H1 (cell line): ENCODE measurements around the gene GPR12. TPM values are rescaled to one million over a fixed set of nuclear protein-coding genes. Genes with fewer than 3 reads are reported as not detected.
A peak's percentile ranks its signal among the peaks of the same experiment; 100 is the strongest.

Experiments
- CTCF ChIA-PET: fragments of 300-600 bp; sonication (Branson Sonifier 250); formaldehyde crosslinking; loops from one replicate; lab custom pipeline; 2021; ENCODE audit not compliant: partially characterized antibody; lab: Charles Lee
- POLR2A ChIA-PET: fragments of 300-600 bp; sonication (Branson Sonifier 250); formaldehyde crosslinking; loops from one replicate; lab custom pipeline; 2021; ENCODE audit warnings: inconsistent platforms; ENCODE audit not compliant: partially characterized antibody; lab: Charles Lee
- DNase-seq, 2 experiments: peaks; one replicate each; pipeline versions ENCODE4 v3.0.0 to v3.0.0-alpha.2; 2010 to 2022; ENCODE audit warnings: low spot score in 2 of 2, low read depth in 1 of 2, mixed read lengths in 1 of 2
- FAIRE-seq: peaks from 2 replicates; lab custom pipeline; 2011; peaks lifted over from hg19 to GRCh38; lab: Jason Lieb, UNC
- H2AFZ ChIP-seq: 2 replicates; pipeline ENCODE4 v1.8.1; 2012; ENCODE audit warnings: low read length, inconsistent platforms
- H2AK5ac ChIP-seq: 2 replicates; pipeline ENCODE4 v1.6.1; 2013; ENCODE audit warnings: low read depth, low read length
- H2BK120ac ChIP-seq: replicated peaks from 2 replicates; pipeline ENCODE3; 2013; ENCODE audit warnings: low read depth, low read length, inconsistent platforms
- H2BK12ac ChIP-seq: 2 replicates; pipeline ENCODE4 v1.6.1; 2013; ENCODE audit warnings: low read depth, low read length
- H2BK15ac ChIP-seq: 2 replicates; pipeline ENCODE4 v1.6.1; 2013; ENCODE audit warnings: low read length
- H2BK20ac ChIP-seq: 2 replicates; pipeline ENCODE4 v1.6.1; 2013; ENCODE audit warnings: low read length
- H2BK5ac ChIP-seq: 2 replicates; pipeline ENCODE4 v1.6.1; 2013; ENCODE audit warnings: low read depth, low read length
- H3K14ac ChIP-seq: 2 replicates; pipeline ENCODE4 v1.6.1; 2013; ENCODE audit warnings: inconsistent platforms; ENCODE audit not compliant: insufficient read length
- H3K18ac ChIP-seq: 2 replicates; pipeline ENCODE4 v1.6.1; 2013; ENCODE audit warnings: low read length; ENCODE audit errors: extremely low read depth
- H3K23ac ChIP-seq: 2 replicates; pipeline ENCODE4 v1.6.1; 2013; ENCODE audit warnings: inconsistent platforms; ENCODE audit not compliant: insufficient read length
- H3K23me2 ChIP-seq: 2 replicates; pipeline ENCODE4 v1.6.1; 2013; ENCODE audit warnings: low read depth, low read length
- H3K27ac ChIP-seq: 2 replicates; pipeline ENCODE4 v1.6.1; 2011; ENCODE audit warnings: low read depth, low read length, inconsistent platforms
- H3K27me3 ChIP-seq, 4 experiments: replicated peaks in 1 of 4; 1 replicate in 1 of 4; 2 replicates in 3 of 4; pipeline versions ENCODE4 v1.6.1 to v1.8.1; 2011 to 2013; ENCODE audit warnings: low read length in 3 of 4, mild to moderate bottlenecking in 3 of 4, inconsistent platforms in 2 of 4, mixed read lengths in 2 of 4, moderate library complexity in 1 of 4; ENCODE audit not compliant: control insufficient read depth in 3 of 4, insufficient read depth in 3 of 4; ENCODE audit errors: extremely low read depth in 1 of 4
- H3K36me3 ChIP-seq, 4 experiments: 2 replicates each; pipeline versions ENCODE4 v1.6.1 to v1.8.1; 2011 to 2013; ENCODE audit warnings: mild to moderate bottlenecking in 4 of 4, low read length in 3 of 4, moderate library complexity in 2 of 4, control low read depth in 1 of 4, inconsistent platforms in 1 of 4; ENCODE audit not compliant: insufficient read depth in 4 of 4, control insufficient read depth in 2 of 4
- H3K4ac ChIP-seq: replicated peaks from 2 replicates; pipeline ENCODE3; 2013; ENCODE audit warnings: low read length, low read depth, mixed read lengths, inconsistent platforms; ENCODE audit not compliant: insufficient read length
- H3K4me1 ChIP-seq, 4 experiments: replicated peaks in 1 of 4; 1 replicate in 1 of 4; 2 replicates in 3 of 4; pipeline versions ENCODE4 v1.6.1 to v1.8.1; 2011 to 2013; ENCODE audit warnings: low read length in 3 of 4, inconsistent platforms in 2 of 4, mixed read lengths in 1 of 4; ENCODE audit not compliant: insufficient read depth in 4 of 4, control insufficient read depth in 3 of 4
- H3K4me2 ChIP-seq, 2 experiments: 2 replicates each; pipeline versions ENCODE4 v1.6.1 to v1.8.1; 2011 to 2013; ENCODE audit warnings: low read depth in 2 of 2, low read length in 2 of 2, control low read depth in 1 of 2, inconsistent platforms in 1 of 2, mild to moderate bottlenecking in 1 of 2; ENCODE audit not compliant: insufficient read depth in 1 of 2
- H3K4me3 ChIP-seq, 4 experiments: fragments of 200-600, 300-600 bp in 1 of 4; sonication (generic), shearing (Covaris generic), sonication (Bioruptor Twin) in 1 of 4; 2 replicates each; pipeline versions ENCODE4 v1.5.1 to v1.8.1; 2011 to 2016; ENCODE audit warnings: low read length in 4 of 4, low read depth in 3 of 4, control low read depth in 2 of 4, inconsistent platforms in 2 of 4, mild to moderate bottlenecking in 2 of 4, mixed read lengths in 1 of 4, moderate library complexity in 1 of 4; ENCODE audit not compliant: insufficient read depth in 2 of 4; ENCODE audit errors: extremely low read depth in 1 of 4
- H3K56ac ChIP-seq: replicated peaks from 2 replicates; pipeline ENCODE3; 2013; ENCODE audit warnings: low read depth, mild to moderate bottlenecking, mixed read lengths, low read length, inconsistent platforms; ENCODE audit not compliant: insufficient read length
- H3K79me1 ChIP-seq: 2 replicates; pipeline ENCODE4 v1.6.1; 2013; ENCODE audit warnings: low read depth, low read length, control low read depth
- H3K79me2 ChIP-seq, 2 experiments: 2 replicates each; pipeline versions ENCODE4 v1.6.1 to v1.8.1; 2012 to 2013; ENCODE audit warnings: low read length in 2 of 2, mild to moderate bottlenecking in 2 of 2, inconsistent platforms in 1 of 2; ENCODE audit not compliant: insufficient read depth in 2 of 2, control insufficient read depth in 1 of 2
- H3K9ac ChIP-seq, 4 experiments: replicated peaks in 1 of 4; 1 replicate in 1 of 4; 2 replicates in 3 of 4; pipeline versions ENCODE4 v1.6.1 to v1.8.1; 2011 to 2013; ENCODE audit warnings: low read depth in 3 of 4, low read length in 3 of 4, control low read depth in 2 of 4, mild to moderate bottlenecking in 2 of 4, moderate library complexity in 2 of 4, inconsistent platforms in 1 of 4; ENCODE audit errors: extremely low read depth in 1 of 4
- H3K9me3 ChIP-seq, 2 experiments: 2 replicates each; pipeline versions ENCODE4 v1.6.1 to v1.8.1; 2012 to 2013; ENCODE audit warnings: mild to moderate bottlenecking in 2 of 2, moderate library complexity in 2 of 2, control low read depth in 1 of 2, inconsistent platforms in 1 of 2, low read depth in 1 of 2, low read length in 1 of 2, mixed read lengths in 1 of 2; ENCODE audit not compliant: insufficient read depth in 2 of 2
- H4K20me1 ChIP-seq, 2 experiments: replicated peaks in 1 of 2; 2 replicates each; pipeline versions ENCODE3 to v1.8.1; 2011 to 2013; ENCODE audit warnings: inconsistent platforms in 2 of 2, low read length in 2 of 2, mild to moderate bottlenecking in 1 of 2; ENCODE audit not compliant: insufficient read depth in 2 of 2, control insufficient read depth in 1 of 2
- H4K5ac ChIP-seq: 2 replicates; pipeline ENCODE4 v1.6.1; 2013; ENCODE audit warnings: low read length, low read depth, mixed read lengths, inconsistent platforms; ENCODE audit not compliant: insufficient read length
- H4K8ac ChIP-seq: 2 replicates; pipeline ENCODE4 v1.8.0; 2013; ENCODE audit warnings: mild to moderate bottlenecking, moderate library complexity, low read length, inconsistent platforms; ENCODE audit not compliant: insufficient read depth; ENCODE audit errors: extremely low read depth
- H4K91ac ChIP-seq: replicated peaks from 2 replicates; pipeline ENCODE3; 2013; ENCODE audit warnings: low read length, mixed read lengths, inconsistent platforms; ENCODE audit not compliant: insufficient read length
- BACH1 ChIP-seq: IDR thresholded peaks from 2 replicates; pipeline ENCODE4 v1.6.1; 2012; ENCODE audit warnings: low read length, improper control_type of control experiment
- EZH2 ChIP-seq: fragments of 200-600 bp; sonication (generic); IDR thresholded peaks from 2 replicates; pipeline ENCODE4 v1.7.1; 2012; ENCODE audit warnings: low read depth, mild to moderate bottlenecking, moderate library complexity, low read length, inconsistent platforms; ENCODE audit not compliant: severe bottlenecking
- HDAC2 ChIP-seq, 2 experiments: fragments of 300-600 bp in 1 of 2; sonication (generic) in 1 of 2; IDR thresholded peaks; 2 replicates each; pipeline ENCODE4 v1.6.1; 2011 to 2012; ENCODE audit warnings: low read depth in 2 of 2, low read length in 2 of 2, mild to moderate bottlenecking in 2 of 2, moderate library complexity in 2 of 2, borderline replicate concordance in 1 of 2, inconsistent platforms in 1 of 2
- PHF8 ChIP-seq: fragments of 200-600 bp; sonication (generic); conservative IDR thresholded peaks from 2 replicates; pipeline ENCODE4 v1.7.1; 2012; ENCODE audit warnings: low read depth, mild to moderate bottlenecking, inconsistent platforms, low read length, moderate library complexity
- RFX5 ChIP-seq: IDR thresholded peaks from 2 replicates; pipeline ENCODE4 v1.6.1; 2011; ENCODE audit warnings: low read depth, low read length, improper control_type of control experiment, borderline replicate concordance
- SRF ChIP-seq: IDR thresholded peaks from 2 replicates; pipeline ENCODE4 v1.6.1; 2011; ENCODE audit warnings: mild to moderate bottlenecking, low read depth, low read length, moderate library complexity
- TAF1 ChIP-seq: IDR thresholded peaks from 2 replicates; pipeline ENCODE4 v1.6.1; 2011; ENCODE audit warnings: mild to moderate bottlenecking, low read depth, low read length
- TCF12 ChIP-seq: IDR thresholded peaks from 2 replicates; pipeline ENCODE4 v1.6.1; 2011; ENCODE audit warnings: low read depth, mild to moderate bottlenecking, low read length
- YY1 ChIP-seq: IDR thresholded peaks from 2 replicates; pipeline ENCODE4 v1.6.1; 2011; ENCODE audit warnings: low read depth, mild to moderate bottlenecking, low read length
- WGBS, 2 experiments: shearing (Covaris generic) in 1 of 2; methylation state at CpG; one replicate each; pipeline versions ENCODE4 v1.1.6 to v1.1.7; 2013 to 2015; ENCODE audit warnings: low lambda C conversion rate in 2 of 2, mixed read lengths in 2 of 2, inconsistent platforms in 1 of 2, low coverage in 1 of 2, missing lambda C conversion rate in 1 of 2; ENCODE audit not compliant: insufficient replicate concordance in 2 of 2, insufficient coverage in 1 of 2, insufficient read length in 1 of 2; ENCODE audit errors: extremely low coverage in 1 of 2, missing lambda C conversion rate in 1 of 2; 5-methylcytosine and 5-hydroxymethylcytosine counted together
- polyA plus RNA-seq, 7 experiments: library from polyadenylated mRNA; depleted of rRNA in 3 of 7; stranded (reverse) in 5 of 7; unstranded in 2 of 7; fragments of >200 nt in 5 of 7; fragments of 200-250 nt in 2 of 7; gene quantifications; 1 replicate in 5 of 7; 2 replicates in 1 of 7; 4 replicates in 1 of 7; pipeline versions ENCODE4 v1.2.1 to v1.2.3, GENCODE V29; 2011 to 2013; ENCODE audit warnings: missing spikeins in 2 of 7, mixed read lengths in 2 of 7
- total RNA-seq: library from RNA; stranded (reverse); fragmentation: NEBNext Ultra II Directional; extraction: Animal tissue kit (Norgen Biotek cat#: 25700); gene quantifications from 2 replicates; pipeline ENCODE4 v1.2.1, GENCODE V29; 2021
- TF ChIP-seq, protein P1 (sequence below): IDR thresholded peaks from 2 replicates; pipeline ENCODE4 v1.6.1; 2012; ENCODE audit warnings: low read length, inconsistent platforms

Gene GPR12
- total and polyA plus RNA-seq, 2 of the 8 experiments (the other 6 are each of a cell fraction or from before 2014, with no cell fraction given): 0.15 to 0.27 TPM

DNA sequence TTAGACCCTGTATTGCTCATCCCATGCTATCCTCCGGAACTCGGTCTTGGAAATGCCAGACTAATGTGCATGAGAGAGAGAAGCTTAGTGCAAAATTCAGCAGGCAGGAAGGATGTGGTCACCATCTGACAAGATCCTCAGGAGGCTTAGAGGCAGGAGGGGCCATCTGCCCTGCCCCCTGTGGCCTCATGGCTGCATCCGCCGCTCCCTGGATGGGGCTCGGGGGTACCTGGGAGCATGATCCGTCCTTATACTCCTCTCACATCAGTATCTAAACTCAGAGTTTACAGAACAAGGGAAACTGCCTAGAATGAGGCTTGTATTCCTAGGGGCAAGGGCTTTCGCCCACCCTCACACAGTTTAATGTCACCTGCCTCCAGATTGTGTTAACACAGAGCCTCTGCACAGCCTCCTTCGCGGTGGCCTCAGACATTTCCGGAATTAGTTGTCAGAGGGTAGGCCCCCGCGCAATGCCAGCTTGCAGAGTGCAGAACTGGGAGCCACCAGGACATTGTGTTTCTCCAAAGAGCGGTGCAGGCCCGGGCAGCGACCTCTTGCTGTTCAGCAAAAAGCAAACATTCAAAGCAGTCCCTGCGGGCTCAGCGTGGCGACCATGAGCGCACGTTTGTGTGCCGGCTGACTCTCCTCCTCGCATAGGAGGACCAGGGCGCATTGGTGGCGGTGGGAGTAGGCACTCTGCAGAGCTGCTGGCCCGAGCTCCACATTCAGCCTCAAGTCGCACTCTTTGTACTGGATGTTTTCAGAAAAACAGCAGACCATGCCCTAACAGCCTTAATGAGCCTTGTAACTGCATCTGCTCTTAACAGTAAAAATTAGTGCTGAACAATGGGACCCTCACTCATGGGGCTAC lies 39.1 kb downstream of the GPR12 start:
- H3K18ac ChIP-seq: no peak overlapping the region
- CTCF ChIA-PET: interaction anchor here (1.3 to 5.8 kb wide), 4 partner anchors 15 to 209 kb away, joined by 3 to 38 read pairs (median 5); no protein-coding TSS in a partner anchor
- no peaks in the 10 kb centered on the region for H3K4me1 ChIP-seq
- H3K9ac ChIP-seq: no peak overlapping the region
- no peaks in the 10 kb centered on the region for H4K20me1 ChIP-seq
- no peak overlapping the region for H4K91ac ChIP-seq
- H3K36me3 ChIP-seq: no peaks in the 10 kb centered on the region; a peak in 1 of 8 replicates
- no peak overlapping the region; a peak in 1 of 8 replicates for H3K4me3 ChIP-seq
- H3K9me3 ChIP-seq: peaks cover 0 to 6% of the 10 kb centered on the region in 2 experiments; a peak in 1 of 4 replicates
- POLR2A ChIA-PET: no interaction called here
- H3K4me2 ChIP-seq: no peak overlapping the region
- H2BK12ac ChIP-seq: no peak overlapping the region
- H2AK5ac ChIP-seq: no peak overlapping the region
- no peak overlapping the region for H2BK20ac ChIP-seq
- DNase-seq (no peak), FAIRE-seq (no peak)
- H3K56ac ChIP-seq: no peak overlapping the region
- no peak overlapping the region for H4K5ac ChIP-seq
- no peak overlapping the region for H2BK15ac ChIP-seq
- peak overlapping the region; percentile 18; the same call in 1 of the 2 replicates for H2AFZ ChIP-seq
- no peaks in the 10 kb centered on the region for H3K27me3 ChIP-seq
- H3K23ac ChIP-seq: no peak overlapping the region
- H2BK120ac ChIP-seq: no peak overlapping the region
- no peak overlapping the region for H3K14ac ChIP-seq
- H2BK5ac ChIP-seq: no peak overlapping the region
- H3K79me2 ChIP-seq: no peaks in the 10 kb centered on the region
- 90% methylated on average over 26 of the region's 26 CpGs; no CpG with 5 or more reads in 1 of the 2 experiments for WGBS, 2 experiments
- H3K27ac ChIP-seq: no peak overlapping the region
- no peak overlapping the region for H3K4ac ChIP-seq
- no peaks in the 10 kb centered on the region for H3K79me1 ChIP-seq
- peak overlapping the region; percentile 73; the same call in 1 of the 2 replicates for H4K8ac ChIP-seq
- H3K23me2 ChIP-seq: 0 out of 2 replicates have a peak, but pooled peaks cover 2% of the 10 kb centered on the region
- no peak for TF ChIP-seq TAF1
- no peak for TF ChIP-seq BACH1
- TF ChIP-seq YY1: no peak
- TF ChIP-seq SRF: no peak
- TF ChIP-seq, protein P1, sequence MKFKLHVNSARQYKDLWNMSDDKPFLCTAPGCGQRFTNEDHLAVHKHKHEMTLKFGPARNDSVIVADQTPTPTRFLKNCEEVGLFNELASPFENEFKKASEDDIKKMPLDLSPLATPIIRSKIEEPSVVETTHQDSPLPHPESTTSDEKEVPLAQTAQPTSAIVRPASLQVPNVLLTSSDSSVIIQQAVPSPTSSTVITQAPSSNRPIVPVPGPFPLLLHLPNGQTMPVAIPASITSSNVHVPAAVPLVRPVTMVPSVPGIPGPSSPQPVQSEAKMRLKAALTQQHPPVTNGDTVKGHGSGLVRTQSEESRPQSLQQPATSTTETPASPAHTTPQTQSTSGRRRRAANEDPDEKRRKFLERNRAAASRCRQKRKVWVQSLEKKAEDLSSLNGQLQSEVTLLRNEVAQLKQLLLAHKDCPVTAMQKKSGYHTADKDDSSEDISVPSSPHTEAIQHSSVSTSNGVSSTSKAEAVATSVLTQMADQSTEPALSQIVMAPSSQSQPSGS: no peak
- no peak for TF ChIP-seq PHF8
- TF ChIP-seq HDAC2 (IDR thresholded peaks at IDR 0.05; ENCODE audit: borderline replicate concordance in 1 of 2, low read depth in 2 of 2, low read length in 2 of 2): no peak
- TF ChIP-seq EZH2: no peak
- no peak for TF ChIP-seq TCF12
- no peak for TF ChIP-seq RFX5
